ENCODE results near the gene MRPL12.

MRPL12 gene

DNA sequence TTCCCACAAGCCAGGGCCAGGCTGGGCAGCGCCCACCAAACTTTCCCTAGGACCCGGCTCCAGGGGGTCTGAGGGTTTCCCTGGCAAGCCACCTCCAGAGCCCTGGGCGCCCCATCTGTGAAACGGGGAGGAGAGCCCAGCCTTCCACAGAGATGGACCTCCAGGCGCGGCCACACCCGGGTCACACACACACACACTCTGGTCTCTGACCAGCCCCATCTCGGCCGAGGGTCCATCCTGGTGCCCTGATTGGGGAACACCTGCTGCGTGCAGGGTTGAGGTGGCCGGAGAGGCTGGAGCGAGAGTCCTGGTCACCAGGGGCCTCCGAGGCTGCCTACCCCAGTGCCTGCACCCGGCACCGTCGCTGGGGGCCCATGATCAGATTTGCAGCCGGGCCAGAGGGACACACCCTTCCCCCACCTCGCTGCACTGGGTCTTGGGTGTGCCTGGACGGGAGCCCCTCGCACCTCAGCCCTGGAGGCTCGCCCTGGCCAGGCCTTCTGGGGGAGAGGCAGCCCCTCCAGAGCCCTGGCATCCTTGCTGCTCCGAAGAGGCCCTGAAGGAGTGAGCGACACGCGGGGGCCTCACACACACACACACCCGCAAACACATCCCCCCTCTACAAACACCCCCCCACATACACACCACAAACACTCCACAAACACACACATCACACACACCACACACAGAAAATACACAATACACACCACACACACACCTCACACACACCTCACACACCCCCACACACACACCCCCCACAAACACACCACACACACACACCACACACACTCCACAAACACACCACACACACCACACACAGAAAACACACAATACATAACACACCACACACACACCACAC is 38.7 kb downstream of the MRPL12 start:
- DNase-seq: no peak
